A549 (cell line): ENCODE data around the gene KCNMA1.

Experiments used
- CBX2 ChIP-seq: fragments of 200-600 bp; sonication (generic); IDR thresholded peaks from 2 replicates; pipeline ENCODE4 v1.6.1; 2016; ENCODE audit warnings: low read depth, mild to moderate bottlenecking, borderline replicate concordance
- CHD2 ChIP-seq: fragments of 150-350 bp; IDR thresholded peaks from 2 replicates; pipeline ENCODE4 v1.6.1; 2014; ENCODE audit warnings: low read length; ENCODE audit not compliant: partially characterized antibody
- CTCF ChIP-seq: fragments of >200 bp; sonication (Bioruptor Twin); formaldehyde crosslinking; IDR thresholded peaks from 3 replicates; pipeline ENCODE4 v1.5.1; 2016
- EP300 ChIP-seq, 2 experiments: fragments of >200 bp; sonication (Bioruptor Twin); formaldehyde crosslinking; IDR thresholded peaks; 2 replicates in 1 of 2; 3 replicates in 1 of 2; pipeline ENCODE4 v1.6.1; 2016 to 2017
- FOSL2 ChIP-seq, 2 experiments: fragments of 450-650 bp in 1 of 2; fragments of >200 bp in 1 of 2; sonication (Bioruptor Twin) in 1 of 2; formaldehyde crosslinking; IDR thresholded peaks; 2 replicates each; pipeline versions ENCODE4 v1.5.0 to v1.6.1; 2016 to 2020; ENCODE audit warnings: mild to moderate bottlenecking in 1 of 2, moderate library complexity in 1 of 2
- FOXS1 ChIP-seq: fragments of 250-450 bp; sonication (Bioruptor Pico); IDR thresholded peaks from 2 replicates; pipeline ENCODE4 v1.5.0; 2020; ENCODE audit warnings: mild to moderate bottlenecking, moderate library complexity
- HES2 ChIP-seq: fragments of >200 bp; sonication (Bioruptor Twin); formaldehyde crosslinking; IDR thresholded peaks from 2 replicates; pipeline ENCODE4 v1.6.1; 2016
- MYC ChIP-seq: IDR thresholded peaks from 2 replicates; pipeline ENCODE4 v1.6.1; 2012; ENCODE audit warnings: mild to moderate bottlenecking, inconsistent platforms, low read length, improper control_type of control experiment, borderline replicate concordance
- POLR2A ChIP-seq: IDR thresholded peaks from 2 replicates; pipeline ENCODE4 v1.6.1; 2012; ENCODE audit warnings: mild to moderate bottlenecking, low read length
- REST ChIP-seq: fragments of 200-600 bp; sonication (generic); IDR thresholded peaks from 2 replicates; pipeline ENCODE4 v1.6.1; 2016; ENCODE audit warnings: antibody characterized with exemption, mild to moderate bottlenecking, moderate library complexity
- USF2 ChIP-seq: fragments of 450-650 bp; IDR thresholded peaks from 2 replicates; pipeline ENCODE4 v1.6.1; 2014; ENCODE audit warnings: antibody characterized with exemption
- ZC3H11A ChIP-seq: fragments of 450-650 bp; IDR thresholded peaks from 2 replicates; pipeline ENCODE4 v1.6.1; 2014; ENCODE audit warnings: antibody characterized with exemption, mild to moderate bottlenecking

- TF ChIP-seq CTCF: no peak
- no peak for TF ChIP-seq HES2
- no peak for TF ChIP-seq POLR2A
- TF ChIP-seq REST: no peak
- TF ChIP-seq FOSL2 (IDR thresholded peaks at IDR 0.05): no peak
- no peak for TF ChIP-seq FOSL2 (CRISPR knock-in tag; IDR thresholded peaks at IDR 0.05)
- no peak for TF ChIP-seq MYC
- TF ChIP-seq USF2: no peak
- TF ChIP-seq FOXS1 (CRISPR knock-in tag): no peak
- TF ChIP-seq EP300 (IDR thresholded peaks at IDR 0.05): no peak
- no peak for TF ChIP-seq CBX2
- no peak for TF ChIP-seq ZC3H11A
- no peak for TF ChIP-seq CHD2
Observed at GRCh38 chr10:77552252-77552651, 85.4 kb downstream of the KCNMA1 start.
